BJ (cell line): ENCODE measurements around the gene SKIC2. TPM values are rescaled to one million over a fixed set of nuclear protein-coding genes. Genes with fewer than 3 reads are reported as not detected.

Source experiments
- CTCF ChIA-PET: fragments of 350-600 bp; formaldehyde crosslinking; extraction: SDS; loops from one replicate; lab custom pipeline; 2021; ENCODE audit warnings: antibody characterized with exemption, inconsistent platforms; lab: Yijun Ruan, JAX
- POLR2A ChIA-PET: fragments of 300-600 bp; sonication (Branson Sonifier 250); formaldehyde crosslinking; extraction: SDS; loops from one replicate; lab custom pipeline; 2021; ENCODE audit warnings: antibody characterized with exemption; lab: Charles Lee
- DNase-seq: peaks from one replicate; pipeline ENCODE4 v3.0.0-alpha.2; 2011; ENCODE audit warnings: low read depth
- H3K27me3 ChIP-seq: 2 replicates; pipeline ENCODE4 v1.6.0; 2011; ENCODE audit warnings: low read length; ENCODE audit not compliant: control insufficient read depth, insufficient read depth
- H3K36me3 ChIP-seq: 2 replicates; pipeline ENCODE4 v1.5.1; 2011; ENCODE audit warnings: low read length; ENCODE audit not compliant: control insufficient read depth, insufficient read depth
- H3K4me3 ChIP-seq: 2 replicates; pipeline ENCODE4 v1.5.1; 2011; ENCODE audit warnings: low read depth, mild to moderate bottlenecking, control low read depth, low read length
- polyA plus RNA-seq: library from polyadenylated mRNA; depleted of rRNA; stranded (reverse); fragments of >200 nt; gene quantifications from 2 replicates; pipeline ENCODE4 v1.2.3, GENCODE V29; 2011
- TF ChIP-seq, protein P1 (sequence below): IDR thresholded peaks from 2 replicates; pipeline ENCODE4 v1.5.1; 2011; ENCODE audit warnings: low read depth, mild to moderate bottlenecking, control low read depth, inconsistent platforms, low read length, moderate library complexity; ENCODE audit not compliant: insufficient read depth

SKIC2 gene
- polyA plus RNA-seq, 1 experiment = 37.3 TPM

DNA sequence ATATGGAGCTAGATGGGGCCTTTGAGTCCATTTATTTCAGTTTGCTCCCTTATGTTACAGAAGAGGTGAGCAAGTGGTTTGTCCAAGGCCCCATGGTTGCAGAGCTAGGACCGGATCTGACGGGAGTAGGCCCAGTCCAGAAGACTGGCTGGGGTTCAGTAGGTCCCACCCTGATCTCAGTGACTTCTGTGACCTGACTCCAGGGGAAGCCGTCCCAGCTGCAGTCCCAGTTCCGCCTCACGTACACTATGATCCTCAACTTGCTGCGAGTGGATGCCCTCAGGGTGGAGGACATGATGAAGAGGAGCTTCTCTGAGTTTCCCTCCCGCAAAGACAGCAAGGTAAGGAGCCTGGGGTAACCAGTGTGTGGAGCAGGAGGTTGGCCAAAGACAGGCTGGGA, 7.5 kb downstream of the SKIC2 start:
- ChIA-PET CTCF (no interaction called here), POLR2A (no interaction called here)
- peaks cover 52% of the 10 kb centered on the region for H3K36me3 ChIP-seq

DNA sequence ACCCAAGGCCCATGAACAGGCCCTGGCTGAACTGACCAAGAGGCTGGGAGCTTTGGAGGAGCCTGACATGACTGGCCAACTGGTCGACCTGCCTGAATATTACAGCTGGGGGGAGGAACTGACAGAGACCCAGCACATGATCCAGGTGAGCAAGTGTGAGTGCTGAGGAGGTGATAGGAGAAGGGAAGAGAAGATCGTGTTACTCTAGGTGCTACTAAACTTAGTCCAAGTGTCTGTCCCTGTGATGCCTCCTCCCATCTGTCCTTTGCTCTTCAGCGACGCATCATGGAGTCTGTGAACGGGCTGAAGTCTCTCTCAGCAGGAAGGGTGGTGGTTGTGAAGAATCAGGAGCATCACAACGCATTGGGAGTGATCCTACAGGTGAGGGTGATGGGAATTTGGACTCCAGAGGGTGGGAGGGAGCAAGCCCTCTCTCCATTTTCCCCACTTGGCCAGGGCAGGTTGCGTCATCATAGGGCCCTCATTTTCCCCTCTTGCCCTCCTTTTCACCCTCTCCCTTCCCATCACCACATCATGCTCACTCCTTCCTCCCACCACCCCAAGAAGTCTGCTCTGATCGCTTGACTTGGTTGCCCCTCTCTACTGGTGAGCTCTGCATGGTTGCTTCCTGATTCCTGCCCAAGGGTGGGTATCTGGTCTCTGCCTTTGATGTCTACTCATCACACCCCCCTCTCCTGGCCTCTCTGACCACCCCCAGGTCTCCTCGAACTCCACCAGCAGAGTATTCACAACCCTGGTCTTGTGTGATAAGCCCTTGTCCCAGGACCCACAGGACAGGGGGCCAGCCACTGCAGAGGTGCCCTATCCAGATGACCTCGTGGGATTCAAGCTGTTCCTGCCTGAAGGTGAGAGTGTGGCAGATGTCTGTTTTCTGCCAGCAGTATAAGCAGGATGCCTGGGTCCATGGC, 8.3 kb downstream of the SKIC2 start:
- DNase-seq = no peak
- peaks cover 46% of the 10 kb centered on the region for H3K36me3 ChIP-seq
- CTCF ChIA-PET = interaction anchor here (0.6 to 3.9 kb wide), 2 partner anchors 15 to 33 kb away, joined by 3 to 17 read pairs; no protein-coding TSS in a partner anchor

More for the DNA sequence above, 7.5 kb downstream of the SKIC2 start:
- no peak for DNase-seq
- Histone ChIP-seq H3K27me3 (no peaks in the 10 kb centered on the region), H3K4me3 (no peak overlapping the region)
- TF ChIP-seq, protein P1, sequence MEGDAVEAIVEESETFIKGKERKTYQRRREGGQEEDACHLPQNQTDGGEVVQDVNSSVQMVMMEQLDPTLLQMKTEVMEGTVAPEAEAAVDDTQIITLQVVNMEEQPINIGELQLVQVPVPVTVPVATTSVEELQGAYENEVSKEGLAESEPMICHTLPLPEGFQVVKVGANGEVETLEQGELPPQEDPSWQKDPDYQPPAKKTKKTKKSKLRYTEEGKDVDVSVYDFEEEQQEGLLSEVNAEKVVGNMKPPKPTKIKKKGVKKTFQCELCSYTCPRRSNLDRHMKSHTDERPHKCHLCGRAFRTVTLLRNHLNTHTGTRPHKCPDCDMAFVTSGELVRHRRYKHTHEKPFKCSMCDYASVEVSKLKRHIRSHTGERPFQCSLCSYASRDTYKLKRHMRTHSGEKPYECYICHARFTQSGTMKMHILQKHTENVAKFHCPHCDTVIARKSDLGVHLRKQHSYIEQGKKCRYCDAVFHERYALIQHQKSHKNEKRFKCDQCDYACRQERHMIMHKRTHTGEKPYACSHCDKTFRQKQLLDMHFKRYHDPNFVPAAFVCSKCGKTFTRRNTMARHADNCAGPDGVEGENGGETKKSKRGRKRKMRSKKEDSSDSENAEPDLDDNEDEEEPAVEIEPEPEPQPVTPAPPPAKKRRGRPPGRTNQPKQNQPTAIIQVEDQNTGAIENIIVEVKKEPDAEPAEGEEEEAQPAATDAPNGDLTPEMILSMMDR = no peak

DNA sequence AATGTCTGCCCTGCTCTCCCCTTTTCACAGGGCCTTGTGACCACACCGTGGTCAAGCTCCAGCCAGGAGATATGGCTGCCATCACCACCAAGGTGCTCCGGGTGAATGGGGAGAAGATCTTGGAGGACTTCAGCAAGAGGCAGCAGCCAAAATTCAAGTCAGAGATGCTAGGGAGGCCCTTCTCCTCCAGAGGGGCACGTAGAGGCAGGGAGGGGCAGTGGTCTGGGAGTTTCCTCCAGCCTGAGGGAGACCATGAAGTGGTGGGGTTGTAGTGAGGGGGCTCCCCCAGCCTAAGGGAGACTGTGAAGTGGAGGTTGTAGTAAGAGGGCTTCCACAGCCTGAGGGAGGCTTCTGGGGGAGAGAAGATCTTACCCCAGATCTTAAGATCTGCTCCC, 8.9 kb downstream of the SKIC2 start:
- POLR2A ChIA-PET = no interaction called here
- Histone ChIP-seq H3K4me3 (no peak overlapping the region), H3K27me3 (no peaks in the 10 kb centered on the region), H3K36me3 (peaks cover 39% of the 10 kb centered on the region)
- TF ChIP-seq, protein P1 = no peak
- no peak for DNase-seq
- CTCF ChIA-PET = interaction anchor here (0.6 to 3.9 kb wide), 3 partner anchors 16 to 151 kb away, joined by 3 to 17 read pairs (median 5); no protein-coding TSS in a partner anchor

More for the DNA sequence above, 8.3 kb downstream of the SKIC2 start:
- POLR2A ChIA-PET = no interaction called here
- TF ChIP-seq, protein P1 = no peak
- H3K27me3 ChIP-seq = no peaks in the 10 kb centered on the region
- H3K4me3 ChIP-seq = no peak overlapping the region

DNA sequence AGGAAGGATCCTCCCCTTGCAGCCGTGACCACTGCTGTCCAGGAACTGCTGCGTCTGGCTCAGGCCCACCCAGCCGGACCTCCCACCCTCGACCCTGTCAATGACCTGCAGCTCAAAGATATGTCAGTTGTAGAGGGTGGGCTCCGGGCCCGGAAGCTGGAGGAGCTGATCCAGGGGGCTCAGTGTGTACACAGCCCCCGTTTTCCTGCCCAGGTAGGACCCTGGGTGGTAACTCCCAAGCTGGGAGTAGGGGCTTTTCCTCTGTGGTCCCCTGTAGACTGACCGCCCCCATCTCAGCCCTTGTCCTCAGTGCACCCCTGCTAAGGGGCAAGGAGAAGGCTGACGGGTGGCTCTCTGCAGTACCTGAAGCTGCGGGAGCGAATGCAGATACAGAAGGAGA, 9.4 kb downstream of the SKIC2 start:
- no peaks in the 10 kb centered on the region for H3K27me3 ChIP-seq
- H3K4me3 ChIP-seq = no peak overlapping the region
- ChIA-PET POLR2A (no interaction called here), CTCF (interaction anchor here (1.1 to 3.9 kb wide), 2 partner anchors 17 to 150 kb away, joined by 5 to 17 read pairs; no protein-coding TSS in a partner anchor)
- TF ChIP-seq, protein P1 = no peak
- DNase-seq = no peak
- peaks cover 38% of the 10 kb centered on the region for H3K36me3 ChIP-seq

DNA sequence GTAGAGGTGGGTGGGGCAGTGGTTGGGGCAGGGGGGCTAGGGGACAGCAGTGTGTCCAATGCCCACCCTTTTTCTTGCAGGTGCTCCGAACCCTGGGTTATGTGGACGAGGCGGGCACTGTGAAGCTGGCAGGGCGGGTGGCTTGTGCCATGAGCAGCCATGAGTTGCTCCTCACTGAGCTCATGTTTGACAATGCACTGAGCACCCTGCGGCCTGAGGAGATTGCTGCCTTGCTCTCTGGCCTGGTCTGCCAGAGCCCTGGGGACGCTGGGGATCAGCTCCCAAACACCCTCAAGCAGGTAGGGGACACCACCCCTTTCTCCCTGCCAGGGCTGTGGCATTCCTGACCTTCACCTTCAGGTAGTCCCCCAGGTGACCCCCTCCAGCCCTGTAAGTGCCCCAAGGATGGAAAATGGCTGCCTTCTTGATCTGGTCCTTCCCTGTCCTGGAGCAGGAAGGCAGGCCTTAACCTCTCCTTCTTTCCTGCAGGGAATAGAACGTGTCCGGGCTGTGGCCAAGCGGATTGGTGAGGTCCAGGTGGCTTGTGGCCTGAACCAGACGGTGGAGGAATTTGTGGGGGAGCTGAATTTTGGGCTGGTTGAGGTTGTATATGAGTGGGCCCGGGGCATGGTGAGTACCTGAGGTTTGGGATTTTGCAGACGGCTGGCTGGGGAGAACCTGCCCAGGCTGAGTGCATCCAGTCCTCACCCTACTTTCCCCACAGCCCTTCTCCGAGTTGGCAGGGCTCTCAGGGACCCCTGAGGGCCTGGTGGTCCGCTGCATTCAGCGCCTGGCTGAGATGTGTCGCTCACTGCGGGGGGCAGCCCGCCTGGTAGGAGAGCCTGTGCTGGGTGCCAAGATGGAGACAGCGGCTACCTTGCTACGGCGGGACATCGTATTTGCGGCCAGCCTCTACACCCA, 10.1 kb downstream of the SKIC2 start:
- ChIA-PET CTCF (interaction anchor here (0.6 to 3.9 kb wide), 3 partner anchors 17 to 898 kb away, joined by 3 to 17 read pairs (median 5); no protein-coding TSS in a partner anchor), POLR2A (no interaction called here)
- DNase-seq = no peak
- Histone ChIP-seq H3K36me3 (peaks cover 35% of the 10 kb centered on the region), H3K4me3 (no peak overlapping the region), H3K27me3 (no peaks in the 10 kb centered on the region)
- TF ChIP-seq, protein P1 = no peak
